Endothelial cell of umbilical vein (primary cell): ENCODE data around the gene CPNE8.

Source experiments
- CTCF ChIP-seq, 2 donors: IDR thresholded peaks; 1 replicate in 1 of 2; 2 replicates in 1 of 2; pipeline ENCODE4 v1.5.1; 2011; ENCODE audit warnings: low read length in 2 of 2, mild to moderate bottlenecking in 2 of 2, moderate library complexity in 2 of 2, control low read depth in 1 of 2, inconsistent platforms in 1 of 2, low read depth in 1 of 2; ENCODE audit not compliant: insufficient read depth in 1 of 2; ENCODE audit errors: extremely low read depth in 1 of 2
- EZH2 ChIP-seq: IDR thresholded peaks from 2 replicates; pipeline ENCODE4 v1.6.1; 2012; ENCODE audit warnings: borderline replicate concordance, low read depth, mild to moderate bottlenecking, moderate library complexity, low read length, inconsistent platforms; ENCODE audit not compliant: severe bottlenecking
- FOS ChIP-seq: IDR thresholded peaks from 2 replicates; pipeline ENCODE4 v1.6.1; 2011; ENCODE audit warnings: mild to moderate bottlenecking, low read length, moderate library complexity, borderline replicate concordance; ENCODE audit not compliant: insufficient read depth
- GATA2 ChIP-seq: IDR thresholded peaks from 2 replicates; pipeline ENCODE4 v1.7.0; 2011; ENCODE audit warnings: low read depth, mild to moderate bottlenecking, moderate library complexity, mixed read lengths, low read length; ENCODE audit not compliant: insufficient read length, insufficient read depth
- JUN ChIP-seq: IDR thresholded peaks from 2 replicates; pipeline ENCODE4 v1.6.1; 2011; ENCODE audit warnings: borderline replicate concordance, low read depth; ENCODE audit not compliant: insufficient read length, insufficient read depth
- MAX ChIP-seq: IDR thresholded peaks from 2 replicates; pipeline ENCODE4 v1.6.1; 2011; ENCODE audit not compliant: insufficient read depth, insufficient read length
- MYC ChIP-seq: IDR thresholded peaks from one replicate; pipeline ENCODE4 v1.6.1; 2011; ENCODE audit warnings: mild to moderate bottlenecking, low read depth, low read length
- POLR2A ChIP-seq: IDR thresholded peaks from 2 replicates; pipeline ENCODE4 v1.6.1; 2012; ENCODE audit warnings: low read depth, mild to moderate bottlenecking, control low read depth, low read length
- POLR2AphosphoS5 ChIP-seq: IDR thresholded peaks from 2 replicates; pipeline ENCODE4 v1.6.1; 2012; ENCODE audit warnings: low read depth, mild to moderate bottlenecking, control low read depth, low read length, moderate library complexity; ENCODE audit not compliant: insufficient read depth

- TF ChIP-seq CTCF (IDR thresholded peaks at IDR 0.05; ENCODE audit: extremely low read depth in 1 of 2, insufficient read depth in 1 of 2, low read depth in 1 of 2, low read length in 2 of 2) (no peak), POLR2A (no peak), MAX (no peak), EZH2 (no peak), JUN (no peak), POLR2AphosphoS5 (no peak), GATA2 (no peak), MYC (no peak), FOS (no peak)
Measured at GRCh38 chr12:38682521-38682920, 222.9 kb downstream of the CPNE8 start.
